GM21526 (cell line): ENCODE measurements around the gene SDHAF2.
"Not testable (repeated sequence)": the region's sequence is repeated elsewhere in the genome, so short reads cannot be mapped to it uniquely, and the experiment has no call there.

ENCODE experiments used
- ATAC-seq: cut with Tn5 transposase; IDR thresholded peaks from one replicate; pipeline ENCODE4 v1.9.1; 2021; ENCODE audit warnings: moderate library complexity; ENCODE audit not compliant: unreplicated experiment, low FRiP score

Gene SDHAF2

DNA sequence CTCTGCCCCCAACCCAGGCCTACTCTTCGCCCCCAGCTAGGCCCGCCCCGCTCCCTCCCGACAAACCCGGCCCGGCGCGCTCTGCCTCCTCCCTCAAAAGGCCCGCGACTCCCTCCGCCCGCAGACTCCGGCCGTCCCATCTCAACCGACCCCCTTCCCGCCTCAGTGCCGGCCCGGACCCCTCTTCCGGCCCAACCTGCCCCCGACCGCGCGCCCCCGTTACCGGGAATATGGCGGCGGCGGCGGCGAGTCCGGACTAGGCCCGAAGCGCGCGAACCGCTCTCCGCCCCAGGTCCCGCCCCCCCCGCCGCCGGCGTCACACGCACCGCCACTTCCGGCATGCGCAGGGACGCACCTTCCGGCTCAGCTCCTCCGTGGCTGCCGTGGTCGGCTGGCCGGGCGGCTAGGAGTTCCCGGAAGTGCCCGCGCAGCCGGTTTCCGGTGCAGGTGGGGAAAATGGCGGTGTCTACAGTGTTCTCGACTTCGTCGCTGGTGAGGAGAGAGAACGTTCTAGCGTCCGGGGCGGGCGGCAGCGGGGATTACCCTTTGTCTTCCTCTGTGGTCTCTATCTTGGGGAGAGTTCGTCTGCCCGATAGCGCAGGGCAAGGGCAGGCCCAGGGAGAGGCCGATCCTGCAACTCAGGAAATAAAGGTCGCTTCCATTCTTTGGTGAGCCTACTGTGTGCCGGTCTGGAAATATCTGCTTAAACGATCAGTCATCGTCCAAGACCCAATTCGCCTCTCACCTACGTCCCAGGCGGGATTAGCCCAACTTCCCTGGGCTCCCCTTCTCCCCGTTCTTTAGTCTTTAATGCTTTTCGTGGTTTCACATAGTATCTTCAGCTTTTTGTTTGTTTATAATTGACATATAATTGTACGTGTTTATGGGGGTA lies at the start of gene SDHAF2, which contains the start of gene CPSF7:
Gene SDHAF2, plus strand, starts transcription at position 434 of the 892 bp plus-strand sequence. Its CDS starts 23 bp downstream, at position 457.
Gene CPSF7, minus strand, starts transcription at position 285 of the 892 bp plus-strand sequence. CDS start 740 bp downstream, outside the sequence.
- ATAC-seq: peak; percentile 88

DNA sequence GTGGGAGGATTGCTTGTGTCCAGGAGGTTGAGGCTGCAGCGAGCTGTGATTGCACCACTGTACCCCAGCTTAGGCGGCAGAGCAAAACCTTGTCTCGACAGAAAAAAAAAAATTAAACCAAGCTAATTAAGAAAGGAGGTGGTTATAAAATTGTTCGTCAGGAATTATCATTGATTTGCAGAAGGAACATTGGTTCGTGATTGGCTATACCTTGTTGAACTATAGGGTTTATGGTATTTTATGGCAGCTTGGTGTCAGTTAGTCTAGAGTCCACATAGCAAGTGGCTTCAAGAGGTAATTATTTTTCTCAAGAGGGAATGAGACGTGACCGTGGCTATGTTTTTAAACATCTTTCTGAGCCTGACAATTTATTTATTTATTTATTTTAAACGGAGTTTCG lies 49.0 kb upstream of the SDHAF2 start:
- ATAC-seq: no peak

GRCh38 chr11:61383859-61384258 lies 46.1 kb upstream of the SDHAF2 start:
- ATAC-seq: not testable (repeated sequence)

- ATAC-seq: no peak
These were observed 45.4 kb upstream of the SDHAF2 start for GRCh38 chr11:61384271-61385242.

DNA sequence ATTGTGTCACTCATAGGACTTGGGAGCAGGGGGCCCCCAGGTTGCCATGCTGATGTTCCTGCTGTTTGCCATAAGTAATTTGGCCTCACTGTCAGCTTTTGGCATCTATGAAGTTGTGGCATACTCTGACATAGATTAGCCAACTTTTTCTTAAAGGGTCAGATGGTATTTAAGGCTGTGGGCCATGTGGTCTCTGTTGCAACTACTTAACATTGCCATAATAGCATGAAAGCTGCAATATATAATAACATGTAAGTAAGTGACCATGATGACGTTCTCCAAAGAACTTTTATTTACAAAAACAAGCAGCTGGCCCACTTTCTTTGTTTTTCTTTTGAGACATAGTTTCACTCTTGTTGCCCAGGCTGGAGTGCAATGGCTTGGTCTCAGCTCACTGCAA lies 39.8 kb upstream of the SDHAF2 start:
- no peak for ATAC-seq

- peak; percentile 30 for ATAC-seq
These were observed 36.8 kb upstream of the SDHAF2 start for GRCh38 chr11:61392981-61393595.

DNA sequence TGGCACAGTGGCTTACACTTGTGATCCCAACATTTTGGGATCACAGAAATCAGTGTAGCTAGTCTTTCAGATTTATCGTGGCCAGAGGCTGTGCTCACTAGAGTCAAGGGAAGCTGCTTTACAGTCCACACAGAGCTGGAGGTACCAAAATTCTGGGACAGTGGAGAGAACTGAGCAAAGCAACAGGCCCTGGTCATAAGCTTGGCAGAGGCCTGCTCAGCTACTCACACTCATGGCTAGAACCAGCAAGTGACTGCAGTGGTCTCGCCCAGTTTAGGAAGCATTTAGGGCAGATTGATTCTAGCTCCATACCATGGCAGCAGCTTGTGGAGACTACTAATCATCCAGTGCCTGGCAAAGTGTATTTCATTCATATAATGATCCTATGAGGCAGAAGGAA lies 28.8 kb upstream of the SDHAF2 start:
- no peak for ATAC-seq

GRCh38 chr11:61401573-61401972 lies 28.4 kb upstream of the SDHAF2 start:
- ATAC-seq: no peak

DNA sequence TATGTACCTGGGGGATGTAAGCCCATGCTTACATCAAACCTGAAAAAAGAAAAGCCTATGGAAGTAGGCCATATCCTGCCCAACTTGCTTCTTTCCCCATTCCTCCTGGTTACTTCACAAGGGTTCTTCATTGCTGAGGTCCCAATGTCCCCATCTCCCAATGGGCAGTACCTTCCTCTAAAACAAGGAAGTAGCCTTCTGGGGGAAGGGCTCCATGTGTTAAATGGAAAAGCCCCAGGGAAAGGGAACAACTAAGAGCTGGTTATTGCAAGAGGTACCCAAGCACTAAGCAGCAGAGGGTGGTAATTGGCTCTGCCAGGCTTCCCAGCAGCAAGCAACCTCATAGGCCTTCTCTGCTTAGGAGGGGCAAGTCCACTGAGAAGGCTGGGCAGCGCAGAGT lies 26.3 kb upstream of the SDHAF2 start:
- no peak for ATAC-seq

GRCh38 chr11:61404103-61404502 lies 25.8 kb upstream of the SDHAF2 start:
- no peak for ATAC-seq

DNA sequence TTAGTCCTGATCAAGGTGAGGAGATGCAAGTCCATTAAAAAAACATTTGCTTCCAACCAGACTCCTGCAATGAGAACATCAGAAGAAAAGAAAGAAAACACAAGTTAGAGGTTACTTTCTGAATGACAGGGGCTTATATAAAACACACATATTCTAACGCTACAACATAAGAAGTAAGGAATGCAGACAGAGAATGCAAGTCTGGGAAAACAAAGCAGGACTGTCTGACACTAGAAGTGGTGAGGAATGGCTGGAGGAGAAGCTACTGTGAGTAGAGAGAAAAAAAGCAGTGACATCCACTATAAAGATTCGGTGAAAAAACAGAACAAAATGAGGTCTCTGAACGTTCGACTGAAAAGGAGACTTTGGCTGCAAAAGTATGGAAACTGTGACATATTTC lies 25.3 kb upstream of the SDHAF2 start:
- ATAC-seq: no peak

GRCh38 chr11:61406067-61406466 lies 23.9 kb upstream of the SDHAF2 start:
- no peak for ATAC-seq

DNA sequence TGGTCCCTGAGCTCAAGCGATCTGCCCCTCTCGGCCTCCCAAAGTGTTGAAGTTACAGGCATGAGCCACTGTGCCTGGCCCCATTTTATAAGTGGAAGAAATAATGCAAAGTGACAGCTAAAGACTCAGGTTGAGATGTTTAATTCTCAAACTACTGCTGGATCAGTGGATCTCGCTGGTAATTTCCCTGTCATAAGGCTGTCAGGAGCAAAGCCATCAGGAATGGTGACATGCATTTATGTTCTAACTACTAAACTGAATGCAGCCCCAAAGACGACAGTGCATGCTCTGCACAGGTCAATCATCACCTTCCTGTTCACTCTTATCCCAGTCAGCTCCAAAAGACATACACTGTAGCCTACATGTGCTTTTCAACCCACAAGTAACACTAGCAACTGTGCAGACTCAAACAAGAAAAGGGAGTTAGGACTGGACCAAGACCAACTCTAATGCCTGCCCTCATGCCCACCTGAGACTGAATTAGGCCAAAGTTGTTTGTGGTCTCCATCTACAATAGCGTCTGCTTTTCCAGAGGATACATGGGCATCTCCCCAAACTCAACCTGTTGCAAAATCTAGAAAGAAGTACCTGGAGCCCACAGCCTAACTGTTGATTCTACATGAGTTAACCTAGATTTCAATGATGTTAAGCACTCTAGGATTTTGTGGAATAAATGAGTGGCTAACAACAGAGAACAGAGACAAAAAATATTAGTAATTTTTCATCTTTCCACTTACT lies 22.8 kb upstream of the SDHAF2 start:
- ATAC-seq: no peak

- ATAC-seq: no peak
These were observed 18.3 kb upstream of the SDHAF2 start for GRCh38 chr11:61411589-61411988.

DNA sequence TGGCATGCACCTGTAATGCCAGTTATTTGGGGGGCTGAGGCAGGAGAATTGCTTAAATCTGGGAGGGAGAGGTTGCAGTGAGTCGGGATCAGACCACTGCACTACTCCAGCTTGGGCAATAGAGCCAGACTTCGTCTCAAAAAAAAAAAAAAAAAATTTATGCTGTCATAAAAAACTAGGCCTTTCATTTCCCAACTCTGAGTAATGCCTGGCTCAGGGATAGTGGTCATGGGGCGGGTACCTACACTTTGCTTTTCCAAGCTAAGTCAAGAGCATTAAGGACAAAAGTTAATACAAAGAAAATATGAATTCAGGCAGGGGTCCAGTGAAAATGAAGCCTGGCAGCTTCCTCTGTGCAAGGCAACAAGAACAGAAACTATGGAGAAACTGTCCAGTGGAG lies 16.4 kb upstream of the SDHAF2 start:
- no peak for ATAC-seq

DNA sequence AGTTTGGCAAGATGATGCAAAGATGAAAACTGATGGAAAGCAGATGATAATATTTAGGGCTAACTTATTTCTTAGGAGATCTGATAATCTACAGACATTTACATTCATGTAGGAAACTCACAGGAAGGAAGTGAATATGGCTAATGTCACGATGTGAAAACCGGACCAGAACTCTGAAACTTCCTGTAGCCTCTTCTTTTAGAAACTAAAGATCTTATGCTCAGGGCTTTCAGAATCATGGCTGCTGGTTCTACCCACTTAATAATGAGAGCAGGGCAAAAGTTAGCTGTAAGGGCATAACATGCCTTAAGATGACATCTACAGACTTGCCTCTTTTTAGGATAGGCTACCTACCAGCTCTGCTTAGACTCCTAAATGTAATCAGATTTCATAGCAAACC lies 15.4 kb upstream of the SDHAF2 start:
- no peak for ATAC-seq

DNA sequence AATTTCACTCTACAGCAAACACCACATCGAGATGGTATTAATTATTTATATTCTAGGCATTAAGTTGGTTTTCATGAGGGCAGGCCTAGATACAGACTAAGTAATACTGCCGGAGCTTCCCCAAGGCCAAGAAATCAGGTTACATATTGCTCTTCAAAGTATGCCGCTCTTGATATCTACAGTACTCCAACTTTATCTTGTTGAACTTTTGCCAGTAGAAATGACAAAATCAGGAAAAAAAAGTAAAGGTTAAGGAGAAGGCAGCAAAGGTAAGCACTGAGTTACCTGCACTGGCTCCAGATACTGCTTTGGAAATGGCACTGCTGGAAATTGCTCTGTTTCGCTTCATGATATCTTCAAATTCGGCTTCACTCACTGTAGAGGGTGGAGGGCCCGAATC lies 14.5 kb upstream of the SDHAF2 start:
- no peak for ATAC-seq

- no peak for ATAC-seq
These were observed 13.0 kb upstream of the SDHAF2 start for GRCh38 chr11:61416941-61417340.

DNA sequence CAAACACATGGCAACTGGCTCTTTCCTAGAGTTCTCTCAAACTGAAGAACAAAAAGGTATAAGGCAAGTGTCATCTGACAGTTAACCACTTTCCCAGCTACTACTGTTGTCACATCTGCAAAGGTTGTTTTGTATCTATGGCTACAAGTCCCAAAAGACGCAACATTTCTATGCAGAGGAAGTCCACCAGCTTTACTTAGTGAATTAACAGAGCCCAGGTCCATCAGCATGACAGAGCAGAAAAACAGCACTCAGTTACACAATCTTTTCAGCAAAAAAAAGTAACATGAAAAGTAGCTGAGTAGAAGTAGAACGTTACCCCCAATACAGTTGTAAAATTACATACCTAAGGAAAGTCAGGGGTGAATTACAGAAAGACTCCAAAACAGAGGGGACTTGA lies 12.3 kb upstream of the SDHAF2 start:
- no peak for ATAC-seq

- no peak for ATAC-seq
These were observed 11.8 kb upstream of the SDHAF2 start for GRCh38 chr11:61418136-61418535.
